GM12878 (cell line): ENCODE measurements around the gene SP110. TPM values are rescaled to one million over a fixed set of nuclear protein-coding genes. Genes with fewer than 3 reads are reported as not detected.

ENCODE experiments used
- BCL11A ChIP-seq: IDR thresholded peaks from 2 replicates; pipeline ENCODE4 v1.6.1; 2011; ENCODE audit warnings: low read depth, low read length
- BCL3 ChIP-seq: IDR thresholded peaks from 2 replicates; pipeline ENCODE4 v1.6.1; 2011; ENCODE audit warnings: borderline replicate concordance, low read depth, mild to moderate bottlenecking, moderate library complexity, low read length; ENCODE audit not compliant: insufficient read depth, poor library complexity, severe bottlenecking
- DPF2 ChIP-seq: fragments of 450-650 bp; IDR thresholded peaks from 2 replicates; pipeline ENCODE4 v1.6.1; 2017; ENCODE audit warnings: mild to moderate bottlenecking
- EED ChIP-seq: sonication (generic); IDR thresholded peaks from 2 replicates; pipeline ENCODE4 v1.6.1; 2016; ENCODE audit warnings: antibody characterized with exemption, low read depth
- EGR1 ChIP-seq, 2 experiments: IDR thresholded peaks; 1 replicate in 1 of 2; 2 replicates in 1 of 2; pipeline ENCODE4 v1.6.1; 2011 to 2012; ENCODE audit warnings: low read depth in 2 of 2, low read length in 2 of 2, borderline replicate concordance in 1 of 2, mild to moderate bottlenecking in 1 of 2, moderate library complexity in 1 of 2
- ELK1 ChIP-seq: IDR thresholded peaks from 2 replicates; pipeline ENCODE4 v1.6.1; 2012; ENCODE audit warnings: low read depth, low read length, improper control_type of control experiment
- JUND ChIP-seq: IDR thresholded peaks from 2 replicates; pipeline ENCODE4 v1.6.1; 2012; ENCODE audit warnings: low read depth, mild to moderate bottlenecking, low read length, improper control_type of control experiment, moderate library complexity
- KLF5 ChIP-seq: fragments of 450-650 bp; IDR thresholded peaks from 2 replicates; pipeline ENCODE4 v1.6.1; 2014; ENCODE audit warnings: mild to moderate bottlenecking; ENCODE audit not compliant: partially characterized antibody
- LARP7 ChIP-seq: fragments of 450-650 bp; IDR thresholded peaks from 2 replicates; pipeline ENCODE4 v1.6.1; 2017; ENCODE audit warnings: mild to moderate bottlenecking
- MLLT1 ChIP-seq: fragments of 450-650 bp; IDR thresholded peaks from 2 replicates; pipeline ENCODE4 v1.6.1; 2016; ENCODE audit warnings: mild to moderate bottlenecking
- MYB ChIP-seq: fragments of 150-350 bp; IDR thresholded peaks from 2 replicates; pipeline ENCODE4 v1.6.1; 2014; ENCODE audit warnings: mild to moderate bottlenecking, low read depth, low read length, borderline replicate concordance
- NFYA ChIP-seq: IDR thresholded peaks from 2 replicates; pipeline ENCODE4 v1.6.1; 2011; ENCODE audit warnings: low read depth, mild to moderate bottlenecking, low read length, improper control_type of control experiment, borderline replicate concordance
- NFYB ChIP-seq: IDR thresholded peaks from 2 replicates; pipeline ENCODE4 v1.6.1; 2011; ENCODE audit warnings: low read depth, mild to moderate bottlenecking, low read length, improper control_type of control experiment, moderate library complexity; ENCODE audit not compliant: insufficient read depth
- NR2C2 ChIP-seq: IDR thresholded peaks from 2 replicates; pipeline ENCODE4 v1.6.1; 2011; ENCODE audit warnings: borderline replicate concordance, low read depth; ENCODE audit not compliant: control insufficient read depth, insufficient read length
- PAX5 ChIP-seq: IDR thresholded peaks from 2 replicates; pipeline ENCODE4 v1.6.1; 2011; ENCODE audit warnings: low read depth, low read length, borderline replicate concordance
- PBX3 ChIP-seq: IDR thresholded peaks from 2 replicates; pipeline ENCODE4 v1.6.1; 2011; ENCODE audit warnings: mild to moderate bottlenecking, low read depth, low read length, moderate library complexity; ENCODE audit not compliant: insufficient replicate concordance
- POLR2AphosphoS2 ChIP-seq: IDR thresholded peaks from 2 replicates; pipeline ENCODE4 v1.6.1; 2011; ENCODE audit warnings: low read depth, mild to moderate bottlenecking, low read length, improper control_type of control experiment, moderate library complexity
- RAD51 ChIP-seq: fragments of 450-650 bp; IDR thresholded peaks from 2 replicates; pipeline ENCODE4 v1.6.1; 2016; ENCODE audit warnings: moderate library complexity, mild to moderate bottlenecking, inconsistent platforms
- RELB ChIP-seq: fragments of 450-650 bp; IDR thresholded peaks from 2 replicates; pipeline ENCODE4 v1.6.1; 2017; ENCODE audit warnings: low read depth, mild to moderate bottlenecking, moderate library complexity
- SMAD1 ChIP-seq: fragments of 450-650 bp; IDR thresholded peaks from 2 replicates; pipeline ENCODE4 v1.6.1; 2018; ENCODE audit warnings: mild to moderate bottlenecking, low read depth; ENCODE audit not compliant: partially characterized antibody
- SP1 ChIP-seq: IDR thresholded peaks from one replicate; pipeline ENCODE4 v1.6.1; 2011; ENCODE audit warnings: low read depth, low read length
- STAT1 ChIP-seq: fragments of 450-650 bp; conservative IDR thresholded peaks from 2 replicates; pipeline ENCODE4 v1.6.1; 2014; ENCODE audit warnings: antibody characterized with exemption, mild to moderate bottlenecking
- USF2 ChIP-seq: IDR thresholded peaks from 2 replicates; pipeline ENCODE4 v1.6.1; 2011; ENCODE audit warnings: low read depth, low read length, improper control_type of control experiment, borderline replicate concordance
- ZNF24 ChIP-seq: fragments of 450-650 bp; IDR thresholded peaks from 2 replicates; pipeline ENCODE4 v1.6.1; 2017; ENCODE audit warnings: antibody characterized with exemption, mild to moderate bottlenecking
- polyA plus RNA-seq, 11 experiments: library from polyadenylated mRNA; depleted of rRNA in 4 of 11; unstranded in 6 of 11; stranded (reverse) in 5 of 11; fragments of >200 nt; fragmentation: Nextera tagmentation in 4 of 11; fragmentation: Illumina TruSeq in 1 of 11; extraction: Ambion mirVana in 4 of 11; extraction: Trizol in 1 of 11; gene quantifications; 1 replicate in 1 of 11; 2 replicates in 10 of 11; pipeline versions ENCODE4 v1.2.1 to v1.2.3, GENCODE V29; 2011 to 2016; ENCODE audit warnings: inconsistent platforms in 2 of 11, missing spikeins in 2 of 11, low read depth in 1 of 11
- total RNA-seq, 4 experiments: library from RNA; depleted of rRNA in 3 of 4; stranded (reverse); fragments of >200 nt in 3 of 4; fragmentation: Illumina TruSeq in 1 of 4; extraction: Trizol in 1 of 4; gene quantifications; 2 replicates each; pipeline versions ENCODE4 v1.2.1 to v1.2.3, GENCODE V29; 2013 to 2021

SP110 gene
- total and polyA plus RNA-seq, 10 of the 15 experiments (the other 5 are each of a cell fraction or from before 2014, with no cell fraction given) = 81.2 to 149 (median 100) TPM

GRCh38 chr2:230225486-230225885 lies 5.7 kb upstream of the SP110 start, which contains the start of gene SP140 (continued):
- TF ChIP-seq MLLT1 = no peak; the same call in 1 of the 2 replicates
- no peak for TF ChIP-seq ELK1
- TF ChIP-seq LARP7 = no peak; the same call in 1 of the 2 replicates
- TF ChIP-seq ZNF24 = no peak
- no peak for TF ChIP-seq RAD51
- no peak; the same call in 1 of the 2 replicates for TF ChIP-seq RELB
- peak; percentile 60 for TF ChIP-seq POLR2AphosphoS2
- TF ChIP-seq NFYA = no peak
- TF ChIP-seq DPF2 = no peak; the same call in 1 of the 2 replicates
- TF ChIP-seq BCL11A = 0 out of 2 replicates have a peak, but pooled peaks have one; percentile 46
- TF ChIP-seq KLF5 = no peak
- TF ChIP-seq NFYB = no peak
- TF ChIP-seq EGR1 (IDR thresholded peaks at IDR 0.05; ENCODE audit: borderline replicate concordance in 1 of 2, low read depth in 2 of 2, low read length in 2 of 2) = peak in 1 of 2 experiments; percentile 24; a peak in 1 of 3 replicates
- TF ChIP-seq BCL3 = no peak
- peak; percentile 69; the same call in 1 of the 2 replicates for TF ChIP-seq PAX5
- TF ChIP-seq SP1 = no peak
- no peak for TF ChIP-seq PBX3
- peak; percentile 45 for TF ChIP-seq SMAD1
- no peak for TF ChIP-seq MYB
- no peak for TF ChIP-seq USF2
- TF ChIP-seq STAT1 = no peak
- no peak for TF ChIP-seq JUND
- peak; percentile 73 for TF ChIP-seq EED
- TF ChIP-seq NR2C2 = no peak
